GM12801 (cell line): Measurements from ENCODE around the gene MOB1B.

Experiments used
- TF ChIP-seq, protein P1 (sequence below): IDR thresholded peaks from one replicate; pipeline ENCODE4 v1.5.1; 2011; ENCODE audit warnings: control low read depth; ENCODE audit not compliant: insufficient read length; ENCODE audit errors: extremely low read depth

MOB1B gene

DNA sequence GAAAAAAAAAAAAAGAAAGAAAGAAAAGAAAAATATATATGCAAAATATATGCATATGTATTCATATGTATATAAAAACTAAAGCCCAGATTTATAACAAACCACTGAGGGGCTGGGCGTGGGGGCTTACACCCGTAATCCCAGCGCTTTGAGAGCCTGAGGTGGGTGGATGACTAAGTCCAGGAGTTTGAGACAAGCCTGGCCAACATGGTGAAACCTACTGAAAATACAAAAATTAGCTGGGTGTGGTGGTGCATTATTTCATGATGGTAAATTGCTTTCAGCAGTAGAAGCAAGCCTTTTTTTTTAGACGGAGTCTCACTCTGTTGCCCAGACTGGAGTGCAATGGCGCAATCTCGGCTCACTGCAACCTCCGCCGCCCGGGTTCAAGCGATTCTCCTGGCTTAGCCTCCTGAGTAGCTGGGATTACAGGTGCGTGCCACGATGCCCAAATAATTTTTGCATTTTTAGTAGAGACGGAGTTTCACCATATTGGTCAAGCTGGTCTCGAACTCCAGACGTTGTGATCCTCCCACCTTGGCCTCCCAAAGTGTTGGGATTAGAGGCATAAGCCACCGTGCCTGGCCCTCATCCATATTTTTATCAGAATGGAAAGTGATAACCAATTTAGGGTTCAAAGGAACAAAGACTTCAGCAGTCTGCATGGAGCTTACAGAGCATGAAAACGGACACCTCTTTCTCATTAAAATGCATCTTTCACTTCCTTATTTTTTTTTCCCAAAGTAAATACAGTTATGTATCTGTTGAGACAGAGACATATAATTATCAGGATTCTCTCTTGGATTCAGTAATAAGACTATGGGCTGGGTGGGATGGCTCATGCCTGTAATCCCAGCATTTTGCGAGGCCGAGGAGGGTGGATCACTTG lies 27.7 kb upstream of the MOB1B start:
- TF ChIP-seq, protein P1, sequence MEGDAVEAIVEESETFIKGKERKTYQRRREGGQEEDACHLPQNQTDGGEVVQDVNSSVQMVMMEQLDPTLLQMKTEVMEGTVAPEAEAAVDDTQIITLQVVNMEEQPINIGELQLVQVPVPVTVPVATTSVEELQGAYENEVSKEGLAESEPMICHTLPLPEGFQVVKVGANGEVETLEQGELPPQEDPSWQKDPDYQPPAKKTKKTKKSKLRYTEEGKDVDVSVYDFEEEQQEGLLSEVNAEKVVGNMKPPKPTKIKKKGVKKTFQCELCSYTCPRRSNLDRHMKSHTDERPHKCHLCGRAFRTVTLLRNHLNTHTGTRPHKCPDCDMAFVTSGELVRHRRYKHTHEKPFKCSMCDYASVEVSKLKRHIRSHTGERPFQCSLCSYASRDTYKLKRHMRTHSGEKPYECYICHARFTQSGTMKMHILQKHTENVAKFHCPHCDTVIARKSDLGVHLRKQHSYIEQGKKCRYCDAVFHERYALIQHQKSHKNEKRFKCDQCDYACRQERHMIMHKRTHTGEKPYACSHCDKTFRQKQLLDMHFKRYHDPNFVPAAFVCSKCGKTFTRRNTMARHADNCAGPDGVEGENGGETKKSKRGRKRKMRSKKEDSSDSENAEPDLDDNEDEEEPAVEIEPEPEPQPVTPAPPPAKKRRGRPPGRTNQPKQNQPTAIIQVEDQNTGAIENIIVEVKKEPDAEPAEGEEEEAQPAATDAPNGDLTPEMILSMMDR = no peak

- TF ChIP-seq, protein P1 = no peak
Observed at GRCh38 chr4:70877556-70877955, 24.6 kb upstream of the MOB1B start.

- TF ChIP-seq, protein P1 = no peak
Observed at GRCh38 chr4:70880739-70881138, 21.4 kb upstream of the MOB1B start.

GRCh38 chr4:70885174-70885573 lies 17.0 kb upstream of the MOB1B start:
- TF ChIP-seq, protein P1 = no peak

- TF ChIP-seq, protein P1 = no peak
Observed at GRCh38 chr4:70892086-70892769, 9.9 kb upstream of the MOB1B start.

- TF ChIP-seq, protein P1 = no peak
Observed at GRCh38 chr4:70893790-70894189, 8.4 kb upstream of the MOB1B start.

GRCh38 chr4:70895405-70895804 lies 6.8 kb upstream of the MOB1B start:
- TF ChIP-seq, protein P1 = no peak
